ENCODE measurements around the gene EPHB2. TPM values are rescaled to one million over a fixed set of nuclear protein-coding genes. Genes with fewer than 3 reads are reported as not detected.
"Not testable (repeated sequence)": the region's sequence is repeated elsewhere in the genome, so short reads cannot be mapped to it uniquely, and the experiment has no call there.

The EPHB2 gene
- polyA plus RNA-seq, 2 of the 4 experiments (the other 2 are of a cell fraction) = 13.0 to 35.3 TPM

DNA sequence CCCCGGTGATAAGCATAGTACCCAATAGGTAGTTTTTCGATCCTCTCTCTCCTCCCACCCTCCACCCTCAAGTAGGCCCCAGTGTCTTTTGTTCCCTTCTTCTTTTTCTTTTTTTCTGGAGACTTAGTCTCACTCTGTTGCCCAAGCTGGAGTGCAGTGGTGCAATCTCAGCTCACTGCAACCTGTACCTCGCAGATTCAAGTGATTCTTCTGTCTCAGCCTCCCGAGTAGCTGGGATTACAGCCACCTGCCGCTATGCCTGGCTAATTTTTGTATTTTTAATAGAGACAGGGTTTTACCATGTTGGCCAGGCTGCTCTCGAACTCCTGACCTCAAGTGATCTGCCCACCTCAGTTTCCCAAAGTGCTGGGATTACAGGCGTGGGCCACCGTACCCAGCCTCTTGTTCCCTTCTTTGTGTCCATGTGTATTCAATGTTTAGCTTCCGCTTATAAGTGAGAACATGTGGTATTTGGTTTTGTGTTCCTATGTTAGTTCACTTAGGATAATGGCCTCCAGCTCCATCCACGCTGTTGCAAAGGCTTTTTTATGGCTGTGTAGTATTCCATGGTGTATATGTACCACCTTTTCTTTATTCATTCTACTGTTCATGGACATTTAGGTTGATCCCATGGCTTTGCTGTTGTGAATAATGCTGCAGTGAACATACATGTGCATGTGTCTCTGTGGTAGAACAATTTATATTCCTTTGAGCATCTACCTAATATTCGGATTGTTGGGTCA is 133.0 kb downstream of the EPHB2 start:
- DNase-seq (ENCODE audit: low read depth in 1 of 2, low spot score in 1 of 2); H3K9me3 ChIP-seq; H3K27ac ChIP-seq; H3K4me1 ChIP-seq; FAIRE-seq; H3K4me2 ChIP-seq; POLR2A ChIA-PET; ATAC-seq; H3K4me3 ChIP-seq: not testable (repeated sequence)
- WGBS (ENCODE audit: missing lambda C conversion rate) = 92% methylated on average over 11 of the region's 11 CpGs
- CTCF ChIA-PET = interaction anchor here (2.1 kb wide), 1 partner anchor 170 kb away, joined by 4 read pairs; no protein-coding TSS in a partner anchor

DNA sequence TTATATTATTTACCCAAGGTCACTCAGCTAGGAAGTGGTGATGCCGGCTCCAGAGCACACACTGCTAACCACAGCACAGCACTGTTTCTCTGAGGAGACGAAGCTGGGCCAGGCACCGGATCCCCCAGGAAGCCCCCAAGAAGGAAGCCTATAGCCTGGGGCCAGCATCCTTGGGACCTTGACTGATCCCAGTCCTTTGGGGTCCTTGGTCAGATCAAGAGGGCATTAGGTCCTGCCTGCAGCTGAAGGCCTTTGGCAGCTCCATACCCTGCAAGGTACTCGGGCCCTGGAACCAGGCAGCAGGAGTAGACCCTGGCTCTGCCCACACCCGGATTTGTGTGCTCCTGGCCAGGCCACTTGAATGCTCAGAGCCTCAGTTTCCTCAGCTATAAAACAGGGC is 134.0 kb downstream of the EPHB2 start:
- Histone ChIP-seq H3K4me3 (no peak overlapping the region), H3K9me3 (no peaks in the 10 kb centered on the region), H3K27ac (no peak overlapping the region), H3K4me1 (no peaks in the 10 kb centered on the region), H3K4me2 (no peak overlapping the region)
- TF ChIP-seq, protein P1, sequence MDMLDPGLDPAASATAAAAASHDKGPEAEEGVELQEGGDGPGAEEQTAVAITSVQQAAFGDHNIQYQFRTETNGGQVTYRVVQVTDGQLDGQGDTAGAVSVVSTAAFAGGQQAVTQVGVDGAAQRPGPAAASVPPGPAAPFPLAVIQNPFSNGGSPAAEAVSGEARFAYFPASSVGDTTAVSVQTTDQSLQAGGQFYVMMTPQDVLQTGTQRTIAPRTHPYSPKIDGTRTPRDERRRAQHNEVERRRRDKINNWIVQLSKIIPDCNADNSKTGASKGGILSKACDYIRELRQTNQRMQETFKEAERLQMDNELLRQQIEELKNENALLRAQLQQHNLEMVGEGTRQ (IDR thresholded peaks at IDR 0.05) = no peak
- no peak for TF ChIP-seq FOSL2 (IDR thresholded peaks at IDR 0.05)
- TF ChIP-seq FOSL2 (CRISPR knock-in tag; IDR thresholded peaks at IDR 0.05) = no peak
- TF ChIP-seq ZC3H11A (IDR thresholded peaks at IDR 0.05) = no peak
- TF ChIP-seq, protein P2, sequence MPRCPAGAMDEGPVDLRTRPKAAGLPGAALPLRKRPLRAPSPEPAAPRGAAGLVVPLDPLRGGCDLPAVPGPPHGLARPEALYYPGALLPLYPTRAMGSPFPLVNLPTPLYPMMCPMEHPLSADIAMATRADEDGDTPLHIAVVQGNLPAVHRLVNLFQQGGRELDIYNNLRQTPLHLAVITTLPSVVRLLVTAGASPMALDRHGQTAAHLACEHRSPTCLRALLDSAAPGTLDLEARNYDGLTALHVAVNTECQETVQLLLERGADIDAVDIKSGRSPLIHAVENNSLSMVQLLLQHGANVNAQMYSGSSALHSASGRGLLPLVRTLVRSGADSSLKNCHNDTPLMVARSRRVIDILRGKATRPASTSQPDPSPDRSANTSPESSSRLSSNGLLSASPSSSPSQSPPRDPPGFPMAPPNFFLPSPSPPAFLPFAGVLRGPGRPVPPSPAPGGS (IDR thresholded peaks at IDR 0.05) = no peak
- no peak for TF ChIP-seq RARB (CRISPR knock-in tag; IDR thresholded peaks at IDR 0.05)
- TF ChIP-seq RAD21 (conservative IDR thresholded peaks at IDR 0.05 in 1 of 2, IDR thresholded peaks at IDR 0.05 in 1 of 2) = no peak
- no peak for TF ChIP-seq ESRRA (IDR thresholded peaks at IDR 0.05; ENCODE audit: borderline replicate concordance, low read length)
- TF ChIP-seq TP53 (CRISPR knock-in tag; IDR thresholded peaks at IDR 0.05) = no peak
- no peak for TF ChIP-seq PHF8 (IDR thresholded peaks at IDR 0.05; ENCODE audit: borderline replicate concordance, low read depth)
- TF ChIP-seq KDM5A (IDR thresholded peaks at IDR 0.05) = no peak
- TF ChIP-seq ZFP36 (IDR thresholded peaks at IDR 0.05; ENCODE audit: borderline replicate concordance, partially characterized antibody) = no peak
- TF ChIP-seq JUNB (IDR thresholded peaks at IDR 0.05) = no peak
- TF ChIP-seq HOXB5 (CRISPR knock-in tag; IDR thresholded peaks at IDR 0.05) = no peak
- no peak for TF ChIP-seq EHMT2 (IDR thresholded peaks at IDR 0.05; ENCODE audit: low read depth)
- TF ChIP-seq CEBPB (IDR thresholded peaks at IDR 0.05) = no peak
- TF ChIP-seq EHF (CRISPR knock-in tag; IDR thresholded peaks at IDR 0.05) = no peak
- TF ChIP-seq JUN (IDR thresholded peaks at IDR 0.05) = no peak
- TF ChIP-seq NR3C1 (IDR thresholded peaks at IDR 0.05) = no peak
- TF ChIP-seq HDAC2 (IDR thresholded peaks at IDR 0.05) = no peak
- no peak for ATAC-seq
- no peak for FAIRE-seq
- ChIA-PET POLR2A (no interaction called here), CTCF (interaction anchor here (1.1 to 2.1 kb wide), 4 partner anchors 11 to 171 kb away, joined by 3 to 4 read pairs (median 3); no protein-coding TSS in a partner anchor)
- no peak for DNase-seq (ENCODE audit: low read depth in 1 of 2, low spot score in 1 of 2)
- 74% methylated on average over 4 of the region's 5 CpGs for WGBS (ENCODE audit: missing lambda C conversion rate)

DNA sequence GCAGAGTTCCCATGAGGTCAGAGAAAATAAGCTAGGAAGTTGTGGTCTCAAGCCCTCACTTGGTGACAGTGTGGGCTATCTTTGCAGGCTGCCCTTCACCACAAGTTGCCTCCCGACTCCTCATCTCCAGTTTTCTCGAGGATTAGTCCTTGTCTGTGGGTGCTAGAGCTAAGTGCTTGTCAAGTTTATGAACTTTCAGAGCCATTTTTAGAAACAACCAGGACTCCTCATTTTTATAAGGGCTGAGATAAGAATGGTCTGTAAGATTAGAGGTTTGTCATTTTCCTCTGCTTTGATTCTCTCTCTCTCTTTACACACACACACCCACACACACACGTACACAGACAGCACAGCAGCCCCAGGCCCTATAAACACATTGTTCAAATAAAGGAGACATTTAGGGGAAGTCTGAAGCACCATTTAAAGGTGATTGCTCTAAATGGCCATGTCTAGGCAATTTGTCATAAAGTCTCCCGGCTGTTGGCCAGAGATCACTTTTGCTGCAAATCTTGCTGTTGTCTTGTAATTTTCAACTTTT is 134.8 kb downstream of the EPHB2 start:
- no peak overlapping the region for H3K4me2 ChIP-seq
- ATAC-seq (no peak), DNase-seq (ENCODE audit: low read depth in 1 of 2, low spot score in 1 of 2) (no peak), FAIRE-seq (no peak)
- ChIA-PET POLR2A (no interaction called here), CTCF (interaction anchor here (1.1 to 2.1 kb wide), 4 partner anchors 10 to 172 kb away, joined by 3 to 4 read pairs (median 3); no protein-coding TSS in a partner anchor)
- H3K4me1 ChIP-seq = no peaks in the 10 kb centered on the region
- no peaks in the 10 kb centered on the region for H3K9me3 ChIP-seq
- H3K4me3 ChIP-seq = no peak overlapping the region
- WGBS (ENCODE audit: missing lambda C conversion rate) = 54% methylated on average over 4 of the region's 4 CpGs
- no peak overlapping the region for H3K27ac ChIP-seq
- TF ChIP-seq, protein P3, sequence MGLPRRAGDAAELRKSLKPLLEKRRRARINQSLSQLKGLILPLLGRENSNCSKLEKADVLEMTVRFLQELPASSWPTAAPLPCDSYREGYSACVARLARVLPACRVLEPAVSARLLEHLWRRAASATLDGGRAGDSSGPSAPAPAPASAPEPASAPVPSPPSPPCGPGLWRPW (IDR thresholded peaks at IDR 0.05) = no peak
- TF ChIP-seq RAD21 (conservative IDR thresholded peaks at IDR 0.05 in 1 of 2, IDR thresholded peaks at IDR 0.05 in 1 of 2) = no peak
- no peak for TF ChIP-seq JUN (IDR thresholded peaks at IDR 0.05)
- TF ChIP-seq RCOR1 (IDR thresholded peaks at IDR 0.05; ENCODE audit: low read depth, low read length) = no peak
- no peak for TF ChIP-seq HOXB13 (CRISPR knock-in tag; IDR thresholded peaks at IDR 0.05; ENCODE audit: low read depth)
- TF ChIP-seq HOXB5 (CRISPR knock-in tag; IDR thresholded peaks at IDR 0.05) = no peak
- TF ChIP-seq, protein P4, sequence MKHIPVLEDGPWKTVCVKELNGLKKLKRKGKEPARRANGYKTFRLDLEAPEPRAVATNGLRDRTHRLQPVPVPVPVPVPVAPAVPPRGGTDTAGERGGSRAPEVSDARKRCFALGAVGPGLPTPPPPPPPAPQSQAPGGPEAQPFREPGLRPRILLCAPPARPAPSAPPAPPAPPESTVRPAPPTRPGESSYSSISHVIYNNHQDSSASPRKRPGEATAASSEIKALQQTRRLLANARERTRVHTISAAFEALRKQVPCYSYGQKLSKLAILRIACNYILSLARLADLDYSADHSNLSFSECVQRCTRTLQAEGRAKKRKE (CRISPR knock-in tag; IDR thresholded peaks at IDR 0.05; ENCODE audit: low read depth) = no peak
- TF ChIP-seq EP300 (IDR thresholded peaks at IDR 0.05) = no peak
